ENCODE results near the gene ZKSCAN5.

GRCh38 chr7:99539213-99539811, 34.9 kb downstream of the ZKSCAN5 start:
- TF ChIP-seq SP2 (IDR thresholded peaks at IDR 0.05; ENCODE audit: low read length), result no peak
- no peak for TF ChIP-seq CTCF (IDR thresholded peaks at IDR 0.05; ENCODE audit: control extremely low read depth in 1 of 3, insufficient read depth in 1 of 3, low read depth in 1 of 3, low read length in 3 of 3)
- no peak for TF ChIP-seq BRCA1 (IDR thresholded peaks at IDR 0.05; ENCODE audit: low read depth, low read length)
- no peak for TF ChIP-seq CHD1 (IDR thresholded peaks at IDR 0.05; ENCODE audit: low read depth, low read length)
- no peak for TF ChIP-seq CREB1 (IDR thresholded peaks at IDR 0.05)
- no peak for TF ChIP-seq POLR2A (IDR thresholded peaks at IDR 0.05; ENCODE audit: control extremely low read depth in 1 of 2, low read depth in 2 of 2, low read length in 2 of 2)
